GM12878 (cell line): ENCODE data around the gene APLP1. TPM values are rescaled to one million over a fixed set of nuclear protein-coding genes. Genes with fewer than 3 reads are reported as not detected.

Source experiments
- ATAC-seq: fragments of 200-7000 bp; cut with Tn5 transposase; 3 replicates; pipeline ENCODE4 v1.9.1; 2020; ENCODE audit warnings: mild to moderate bottlenecking, moderate library complexity
- BruUV-seq: library from RNA; stranded (reverse); fragments of 400-500 nt; replicated peaks from 2 replicates; lab custom pipeline; 2021; lab: Mats Ljungman, UMichigan
- CTCF ChIA-PET: fragments of 300-600 bp; sonication (Branson Sonifier 250); formaldehyde crosslinking; extraction: SDS; loops from one replicate; lab custom pipeline; 2021; ENCODE audit warnings: inconsistent platforms; lab: Yijun Ruan, JAX
- POLR2A ChIA-PET: fragments of 350-600 bp; formaldehyde crosslinking; extraction: SDS; loops from one replicate; lab custom pipeline; 2021; ENCODE audit warnings: inconsistent platforms; lab: Charles Lee
- RAD21 ChIA-PET: fragments of 300-600 bp; sonication (Branson Sonifier 250); formaldehyde crosslinking; loops from one replicate; lab custom pipeline; 2023; ENCODE audit warnings: antibody characterized with exemption; ENCODE audit not compliant: unreplicated experiment; lab: Charles Lee
- SMC1A ChIA-PET: fragments of 300-600 bp; sonication (Branson Sonifier 250); formaldehyde crosslinking; loops from one replicate; lab custom pipeline; 2023; ENCODE audit not compliant: unreplicated experiment, uncharacterized antibody; lab: Charles Lee
- DNase-seq: peaks from one replicate; pipeline ENCODE4 v3.0.0-alpha.2; 2011; ENCODE audit warnings: low read depth, low spot score
- FAIRE-seq: peaks from 3 replicates; lab custom pipeline; 2011; peaks lifted over from hg19 to GRCh38; lab: Jason Lieb, UNC
- H2AFZ ChIP-seq: 2 replicates; pipeline ENCODE4 v1.6.0; 2011; ENCODE audit warnings: low read depth, low read length, control low read depth; ENCODE audit not compliant: control insufficient read depth
- H3K27ac ChIP-seq: 2 replicates; pipeline ENCODE4 v1.5.1; 2011; ENCODE audit warnings: control low read depth; ENCODE audit not compliant: control insufficient read depth, insufficient read depth
- H3K27me3 ChIP-seq, 2 experiments: replicated peaks in 1 of 2; 2 replicates each; pipeline versions ENCODE4 v1.6.0 to v1.6.1; 2011; ENCODE audit warnings: low read length in 1 of 2; ENCODE audit not compliant: control insufficient read depth in 2 of 2, insufficient read depth in 2 of 2
- H3K36me3 ChIP-seq, 2 experiments: 2 replicates each; pipeline ENCODE4 v1.5.1; 2011; ENCODE audit warnings: low read length in 1 of 2; ENCODE audit not compliant: control insufficient read depth in 2 of 2, insufficient read depth in 2 of 2
- H3K4me1 ChIP-seq: 2 replicates; pipeline ENCODE4 v1.6.1; 2011; ENCODE audit warnings: mild to moderate bottlenecking, low read length, moderate library complexity, mixed read lengths; ENCODE audit not compliant: control insufficient read depth, insufficient read depth
- H3K4me2 ChIP-seq: 2 replicates; pipeline ENCODE4 v1.6.0; 2011; ENCODE audit warnings: control low read depth; ENCODE audit not compliant: control insufficient read depth, insufficient read depth
- H3K4me3 ChIP-seq: fragments of 200-600 bp; sonication (generic); 2 replicates; pipeline ENCODE4 v1.5.1; 2016
- H3K79me2 ChIP-seq: 2 replicates; pipeline ENCODE4 v1.6.0; 2011; ENCODE audit warnings: low read length; ENCODE audit not compliant: control insufficient read depth, insufficient read depth
- H3K9ac ChIP-seq: 2 replicates; pipeline ENCODE4 v1.8.0; 2011; ENCODE audit warnings: low read length, control low read depth, mixed read lengths; ENCODE audit not compliant: control insufficient read depth, insufficient read depth
- H3K9me3 ChIP-seq: replicated peaks from 3 replicates; pipeline ENCODE4 v1.5.1; 2011; ENCODE audit warnings: mild to moderate bottlenecking, low read length; ENCODE audit not compliant: control insufficient read depth, insufficient read depth
- H4K20me1 ChIP-seq: 2 replicates; pipeline ENCODE4 v1.6.0; 2011; ENCODE audit not compliant: control insufficient read depth, insufficient read depth
- ASH2L ChIP-seq: fragments of 300-600, 200-600 bp; sonication (generic); IDR thresholded peaks from 2 replicates; pipeline ENCODE4 v1.6.1; 2017; ENCODE audit warnings: low read depth, mild to moderate bottlenecking, borderline replicate concordance
- BHLHE40 ChIP-seq, 2 experiments: fragments of 450-650 bp in 1 of 2; IDR thresholded peaks; 2 replicates each; pipeline ENCODE4 v1.6.1; 2011 to 2017; ENCODE audit warnings: low read depth in 2 of 2, borderline replicate concordance in 1 of 2, improper control_type of control experiment in 1 of 2, low read length in 1 of 2, mild to moderate bottlenecking in 1 of 2
- E4F1 ChIP-seq: fragments of 450-650 bp; IDR thresholded peaks from 2 replicates; pipeline ENCODE4 v1.6.1; 2018; ENCODE audit warnings: borderline replicate concordance, mild to moderate bottlenecking; ENCODE audit not compliant: partially characterized antibody
- EED ChIP-seq: sonication (generic); IDR thresholded peaks from 2 replicates; pipeline ENCODE4 v1.6.1; 2016; ENCODE audit warnings: antibody characterized with exemption, low read depth
- HDAC2 ChIP-seq: fragments of 200-600 bp; sonication (generic); IDR thresholded peaks from 2 replicates; pipeline ENCODE4 v1.6.1; 2017
- IKZF2 ChIP-seq, 2 experiments: fragments of 450-650 bp; IDR thresholded peaks; 2 replicates each; pipeline ENCODE4 v1.6.1; 2017; ENCODE audit warnings: mild to moderate bottlenecking in 2 of 2, moderate library complexity in 2 of 2
- JUNB ChIP-seq: IDR thresholded peaks from 2 replicates; pipeline ENCODE4 v1.6.1; 2016; ENCODE audit warnings: antibody characterized with exemption, mild to moderate bottlenecking
- KAT2A ChIP-seq: conservative IDR thresholded peaks from 2 replicates; pipeline ENCODE4 v1.6.1; 2011; ENCODE audit warnings: low read depth, low read length; ENCODE audit not compliant: control insufficient read depth
- MXI1 ChIP-seq: fragments of 150-350 bp; IDR thresholded peaks from 2 replicates; pipeline ENCODE4 v1.6.1; 2011; ENCODE audit warnings: low read depth, mild to moderate bottlenecking, inconsistent platforms, low read length, improper control_type of control experiment
- NFYA ChIP-seq: IDR thresholded peaks from 2 replicates; pipeline ENCODE4 v1.6.1; 2011; ENCODE audit warnings: low read depth, mild to moderate bottlenecking, low read length, improper control_type of control experiment, borderline replicate concordance
- POLR2A ChIP-seq: IDR thresholded peaks from 2 replicates; pipeline ENCODE4 v1.6.1; 2011; ENCODE audit warnings: low read depth, mild to moderate bottlenecking, low read length
- POU2F2 ChIP-seq: IDR thresholded peaks from 3 replicates; pipeline ENCODE4 v1.6.1; 2011; ENCODE audit warnings: low read depth, mild to moderate bottlenecking, low read length, borderline replicate concordance
- RBBP5 ChIP-seq: fragments of 200-600 bp; sonication (generic); conservative IDR thresholded peaks from 2 replicates; pipeline ENCODE4 v1.6.1; 2016
- RELB ChIP-seq: fragments of 450-650 bp; IDR thresholded peaks from 2 replicates; pipeline ENCODE4 v1.6.1; 2017; ENCODE audit warnings: low read depth, mild to moderate bottlenecking, moderate library complexity
- RFX5 ChIP-seq: IDR thresholded peaks from 2 replicates; pipeline ENCODE4 v1.6.1; 2011; ENCODE audit warnings: low read depth, low read length, improper control_type of control experiment
- RUNX3 ChIP-seq: IDR thresholded peaks from 2 replicates; pipeline ENCODE4 v1.6.1; 2012; ENCODE audit warnings: low read length, inconsistent platforms
- SMC3 ChIP-seq: IDR thresholded peaks from 2 replicates; pipeline ENCODE4 v1.6.1; 2011; ENCODE audit warnings: low read length, improper control_type of control experiment, borderline replicate concordance
- WGBS: methylation state at CpG from one replicate; pipeline ENCODE4 v1.1.6; 2016; ENCODE audit warnings: low lambda C conversion rate; ENCODE audit not compliant: insufficient replicate concordance, insufficient coverage; ENCODE audit errors: missing lambda C conversion rate; 5-methylcytosine and 5-hydroxymethylcytosine counted together
- in situ Hi-C: fragments of 300-500 bp; cut with MboI; formaldehyde crosslinking; loops from 9 replicates; pipeline ENCODE4 v1.14.3; 2018; ENCODE audit warnings: mixed read lengths
- intact Hi-C: fragments of 100-400 bp; cut with micrococcal nuclease; formaldehyde crosslinking; loops from one replicate; pipeline ENCODE4 v1.14.2; 2022; ENCODE audit not compliant: unreplicated experiment
- polyA plus RNA-seq, 11 experiments: library from polyadenylated mRNA; depleted of rRNA in 4 of 11; unstranded in 6 of 11; stranded (reverse) in 5 of 11; fragments of >200 nt; fragmentation: Nextera tagmentation in 4 of 11; fragmentation: Illumina TruSeq in 1 of 11; extraction: Ambion mirVana in 4 of 11; extraction: Trizol in 1 of 11; gene quantifications; 1 replicate in 1 of 11; 2 replicates in 10 of 11; pipeline versions ENCODE4 v1.2.1 to v1.2.3, GENCODE V29; 2011 to 2016; ENCODE audit warnings: inconsistent platforms in 2 of 11, missing spikeins in 2 of 11, low read depth in 1 of 11
- total RNA-seq, 4 experiments: library from RNA; depleted of rRNA in 3 of 4; stranded (reverse); fragments of >200 nt in 3 of 4; fragmentation: Illumina TruSeq in 1 of 4; extraction: Trizol in 1 of 4; gene quantifications; 2 replicates each; pipeline versions ENCODE4 v1.2.1 to v1.2.3, GENCODE V29; 2013 to 2021

Gene APLP1
- total and polyA plus RNA-seq, 10 of the 15 experiments (the other 5 are each of a cell fraction or from before 2014, with no cell fraction given) = 0.07 to 2.2 (median 0.91) TPM; not detected in 1

GRCh38 chr19:35913589-35913988 lies 45.2 kb downstream of the APLP1 start:
- no peak for DNase-seq
- CTCF ChIA-PET = interaction anchor here (0.7 to 3.8 kb wide), 4 partner anchors 8 to 18 kb away, joined by 3 to 12 read pairs (median 6); no protein-coding TSS in a partner anchor
- TF ChIP-seq SMC3 (no peak), IKZF2 (IDR thresholded peaks at IDR 0.05) (peak; percentile 52 to 55; a peak in 2 of 4 replicates), NFYA (no peak), POU2F2 (0 out of 3 replicates have a peak, but pooled peaks have one; percentile 57), POLR2A (no peak), E4F1 (no peak), BHLHE40 (IDR thresholded peaks at IDR 0.05; ENCODE audit: borderline replicate concordance in 1 of 2, low read depth in 2 of 2, low read length in 1 of 2) (no peak), RELB (peak; percentile 77), HDAC2 (no peak), KAT2A (no peak), RFX5 (no peak), EED (0 out of 2 replicates have a peak, but pooled peaks have one; percentile 17), MXI1 (no peak), JUNB (peak; percentile 44; the same call in 1 of the 2 replicates), RBBP5 (no peak), RUNX3 (peak; percentile 66), ASH2L (no peak)

More at GRCh38 chr19:35913589-35913988, 45.2 kb downstream of the APLP1 start:
- ATAC-seq = peak; percentile 36
- no peaks in the 10 kb centered on the region for H3K27me3 ChIP-seq
- BruUV-seq = no TSS peak
- SMC1A ChIA-PET = interaction anchor here (0.9 to 7.9 kb wide), 4 partner anchors 12 to 167 kb away, joined by 3 to 68 read pairs (median 8); no protein-coding TSS in a partner anchor
- POLR2A ChIA-PET = interaction anchor here (0.8 to 5.5 kb wide), 4 partner anchors 10 to 201 kb away, joined by 3 to 48 read pairs (median 13); no protein-coding TSS in a partner anchor
- H3K9ac ChIP-seq = peak overlapping the region; percentile 37
- no peaks in the 10 kb centered on the region for H4K20me1 ChIP-seq
- 4% methylated on average over 6 of the region's 7 CpGs for WGBS
- intact Hi-C loops = no loop called here
- H3K9me3 ChIP-seq = no peaks in the 10 kb centered on the region
- RAD21 ChIA-PET = interaction anchor here (1.0 to 4.4 kb wide), 3 partner anchors 15 to 31 kb away, joined by 3 to 21 read pairs (median 6); no protein-coding TSS in a partner anchor
- no peak for FAIRE-seq
- H3K4me1 ChIP-seq = peaks cover 61% of the 10 kb centered on the region
- peak overlapping the region; percentile 69 for H2AFZ ChIP-seq
- H3K79me2 ChIP-seq = no peaks in the 10 kb centered on the region
- peak overlapping the region; percentile 63 for H3K4me2 ChIP-seq
- no peaks in the 10 kb centered on the region for H3K36me3 ChIP-seq
- H3K27ac ChIP-seq = peak overlapping the region; percentile 80
- H3K4me3 ChIP-seq = no peak overlapping the region
- in situ Hi-C loops = no loop called here
